HFFc6 (cell line): ENCODE results near the gene ARHGEF9. TPM values are rescaled to one million over a fixed set of nuclear protein-coding genes. Genes with fewer than 3 reads are reported as not detected.

ENCODE experiments used
- DNase-seq: peaks from one replicate; pipeline ENCODE4 v3.0.0-alpha.2; 2018
- H3K27ac Mint-ChIP-seq: 2 replicates; pipeline ENCODE4 v1.8.0; 2020; ENCODE audit warnings: mild to moderate bottlenecking, mixed read lengths
- H3K27me3 Mint-ChIP-seq: 2 replicates; pipeline ENCODE4 v1.8.0; 2021; ENCODE audit warnings: mild to moderate bottlenecking, moderate library complexity, mixed read lengths; ENCODE audit not compliant: insufficient read depth
- H3K36me3 Mint-ChIP-seq: 2 replicates; pipeline ENCODE4 v1.8.0; 2021; ENCODE audit warnings: low read depth, mixed read lengths
- H3K4me1 Mint-ChIP-seq: 2 replicates; pipeline ENCODE4 v1.8.0; 2020; ENCODE audit warnings: low read depth, mixed read lengths
- H3K4me3 Mint-ChIP-seq: 2 replicates; pipeline ENCODE4 v1.8.0; 2020; ENCODE audit warnings: mild to moderate bottlenecking, moderate library complexity, mixed read lengths
- H3K9me3 Mint-ChIP-seq: 2 replicates; pipeline ENCODE4 v1.8.0; 2020; ENCODE audit warnings: mild to moderate bottlenecking, mixed read lengths
- CTCF ChIP-seq: fragments of 200-600 bp; sonication (generic); IDR thresholded peaks from 2 replicates; pipeline ENCODE4 v1.5.0; 2021; ENCODE audit warnings: antibody characterized with exemption, mild to moderate bottlenecking
- total RNA-seq, 6 experiments: library from RNA; stranded (reverse); fragmentation: NEBNext Ultra II Directional; extraction: Animal tissue kit (Norgen Biotek cat#: 25700); gene quantifications; 2 replicates in 1 of 6; 3 replicates in 5 of 6; pipeline ENCODE4 v1.2.3, GENCODE V29; 2021

Gene ARHGEF9
- total RNA-seq, 6 experiments from 2014 or later, result 18.8 to 23.0 (median 20.2) TPM

GRCh38 chrX:63746715-63747114 is 38.3 kb downstream of the ARHGEF9 start:
- DNase-seq, result no peak
- Mint-ChIP-seq H3K36me3 (no peaks in the 10 kb centered on the region), H3K27ac (no peak overlapping the region), H3K27me3 (no peaks in the 10 kb centered on the region; the same call in 1 of the 2 replicates), H3K4me1 (peaks cover 25% of the 10 kb centered on the region), H3K4me3 (no peak overlapping the region), H3K9me3 (no peaks in the 10 kb centered on the region)
- no peak for TF ChIP-seq CTCF

- H3K36me3 Mint-ChIP-seq, result no peaks in the 10 kb centered on the region
- no peak for TF ChIP-seq CTCF
- no peak overlapping the region for H3K27ac Mint-ChIP-seq
- H3K27me3 Mint-ChIP-seq, result no peaks in the 10 kb centered on the region; the same call in 1 of the 2 replicates
- no peak overlapping the region for H3K4me3 Mint-ChIP-seq
- no peaks in the 10 kb centered on the region for H3K9me3 Mint-ChIP-seq
- peaks cover 25% of the 10 kb centered on the region for H3K4me1 Mint-ChIP-seq
- DNase-seq, result no peak
Observed at GRCh38 chrX:63746278-63746677, 38.7 kb downstream of the ARHGEF9 start.

- H3K27me3 Mint-ChIP-seq, result no peaks in the 10 kb centered on the region
- no peaks in the 10 kb centered on the region for H3K9me3 Mint-ChIP-seq
- no peak for TF ChIP-seq CTCF
- H3K4me3 Mint-ChIP-seq, result no peak overlapping the region
- H3K27ac Mint-ChIP-seq, result no peak overlapping the region
- peaks cover 15% of the 10 kb centered on the region for H3K4me1 Mint-ChIP-seq
- no peak for DNase-seq
- no peaks in the 10 kb centered on the region for H3K36me3 Mint-ChIP-seq
Observed at GRCh38 chrX:63744850-63745394, 40.1 kb downstream of the ARHGEF9 start.

- Mint-ChIP-seq H3K27me3 (peaks cover 2% of the 10 kb centered on the region; the same call in 1 of the 2 replicates), H3K27ac (no peak overlapping the region), H3K4me3 (no peak overlapping the region), H3K36me3 (no peaks in the 10 kb centered on the region), H3K9me3 (no peaks in the 10 kb centered on the region), H3K4me1 (peaks cover 19% of the 10 kb centered on the region)
- no peak for DNase-seq
- no peak for TF ChIP-seq CTCF
Observed at GRCh38 chrX:63743596-63743995, 41.4 kb downstream of the ARHGEF9 start.

GRCh38 chrX:63740382-63740781 is 44.6 kb downstream of the ARHGEF9 start:
- no peak for DNase-seq
- H3K4me1 Mint-ChIP-seq, result peaks cover 8% of the 10 kb centered on the region; the same call in 1 of the 2 replicates
- TF ChIP-seq CTCF, result no peak
- H3K9me3 Mint-ChIP-seq, result no peaks in the 10 kb centered on the region
- H3K27ac Mint-ChIP-seq, result no peak overlapping the region
- no peak overlapping the region for H3K4me3 Mint-ChIP-seq
- peaks cover 2% of the 10 kb centered on the region; the same call in 1 of the 2 replicates for H3K27me3 Mint-ChIP-seq
- no peaks in the 10 kb centered on the region for H3K36me3 Mint-ChIP-seq

- TF ChIP-seq CTCF, result no peak
- Mint-ChIP-seq H3K4me1 (peaks cover 8% of the 10 kb centered on the region; the same call in 1 of the 2 replicates), H3K4me3 (no peak overlapping the region), H3K27ac (no peak overlapping the region), H3K36me3 (no peaks in the 10 kb centered on the region), H3K27me3 (peaks cover 2% of the 10 kb centered on the region; the same call in 1 of the 2 replicates), H3K9me3 (no peaks in the 10 kb centered on the region)
- no peak for DNase-seq
Observed at GRCh38 chrX:63739885-63740284, 45.1 kb downstream of the ARHGEF9 start.
